GM12878 (cell line): ENCODE measurements around the gene C15orf62.

Experiments used
- BCL11A ChIP-seq: IDR thresholded peaks from 2 replicates; pipeline ENCODE4 v1.6.1; 2011; ENCODE audit warnings: low read depth, low read length
- BHLHE40 ChIP-seq, 2 experiments: fragments of 450-650 bp in 1 of 2; IDR thresholded peaks; 2 replicates each; pipeline ENCODE4 v1.6.1; 2011 to 2017; ENCODE audit warnings: low read depth in 2 of 2, borderline replicate concordance in 1 of 2, improper control_type of control experiment in 1 of 2, low read length in 1 of 2, mild to moderate bottlenecking in 1 of 2
- CEBPB ChIP-seq, 2 experiments: fragments of 150-350 bp in 1 of 2; IDR thresholded peaks; 2 replicates each; pipeline ENCODE4 v1.6.1; 2012 to 2014; ENCODE audit warnings: low read depth in 2 of 2, low read length in 2 of 2, borderline replicate concordance in 1 of 2, inconsistent platforms in 1 of 2
- CREB1 ChIP-seq: IDR thresholded peaks from 2 replicates; pipeline ENCODE4 v1.6.1; 2012; ENCODE audit warnings: low read depth, mild to moderate bottlenecking, inconsistent platforms
- EP300 ChIP-seq, 2 experiments: fragments of 150-350 bp in 1 of 2; IDR thresholded peaks; 2 replicates each; pipeline ENCODE4 v1.6.1; 2011 to 2012; ENCODE audit warnings: low read depth in 2 of 2, low read length in 2 of 2, borderline replicate concordance in 1 of 2, improper control_type of control experiment in 1 of 2, inconsistent platforms in 1 of 2; ENCODE audit not compliant: control insufficient read depth in 1 of 2
- FOS ChIP-seq: IDR thresholded peaks from 3 replicates; pipeline ENCODE4 v1.6.1; 2011; ENCODE audit warnings: borderline replicate concordance; ENCODE audit not compliant: insufficient read length; ENCODE audit errors: extremely low read depth
- NR2C2 ChIP-seq: IDR thresholded peaks from 2 replicates; pipeline ENCODE4 v1.6.1; 2011; ENCODE audit warnings: borderline replicate concordance, low read depth; ENCODE audit not compliant: control insufficient read depth, insufficient read length
- NR2F1 ChIP-seq: fragments of 450-650 bp; conservative IDR thresholded peaks from 2 replicates; pipeline ENCODE4 v1.6.1; 2017; ENCODE audit warnings: mild to moderate bottlenecking
- POLR2A ChIP-seq: IDR thresholded peaks from 2 replicates; pipeline ENCODE4 v1.6.1; 2011; ENCODE audit warnings: low read depth, mild to moderate bottlenecking, low read length
- RAD51 ChIP-seq: fragments of 450-650 bp; IDR thresholded peaks from 2 replicates; pipeline ENCODE4 v1.6.1; 2016; ENCODE audit warnings: moderate library complexity, mild to moderate bottlenecking, inconsistent platforms
- TCF12 ChIP-seq: IDR thresholded peaks from 2 replicates; pipeline ENCODE4 v1.6.1; 2011; ENCODE audit warnings: low read depth, mild to moderate bottlenecking, low read length
- TF ChIP-seq, protein P1 (sequence below), 3 experiments: IDR thresholded peaks in 2 of 3; conservative IDR thresholded peaks in 1 of 3; 2 replicates each; pipeline ENCODE4 v1.5.1; 2011; ENCODE audit warnings: low read depth in 3 of 3, low read length in 3 of 3, mild to moderate bottlenecking in 3 of 3, control low read depth in 2 of 3, moderate library complexity in 2 of 3, inconsistent platforms in 1 of 3, mixed read lengths in 1 of 3; ENCODE audit not compliant: control insufficient read depth in 2 of 3, insufficient read depth in 1 of 3; ENCODE audit errors: extremely low read depth in 1 of 3
- TF ChIP-seq, protein P2 (sequence below): fragments of 450-650 bp; IDR thresholded peaks from 2 replicates; pipeline ENCODE4 v1.6.1; 2016; ENCODE audit warnings: mild to moderate bottlenecking, moderate library complexity, borderline replicate concordance

DNA sequence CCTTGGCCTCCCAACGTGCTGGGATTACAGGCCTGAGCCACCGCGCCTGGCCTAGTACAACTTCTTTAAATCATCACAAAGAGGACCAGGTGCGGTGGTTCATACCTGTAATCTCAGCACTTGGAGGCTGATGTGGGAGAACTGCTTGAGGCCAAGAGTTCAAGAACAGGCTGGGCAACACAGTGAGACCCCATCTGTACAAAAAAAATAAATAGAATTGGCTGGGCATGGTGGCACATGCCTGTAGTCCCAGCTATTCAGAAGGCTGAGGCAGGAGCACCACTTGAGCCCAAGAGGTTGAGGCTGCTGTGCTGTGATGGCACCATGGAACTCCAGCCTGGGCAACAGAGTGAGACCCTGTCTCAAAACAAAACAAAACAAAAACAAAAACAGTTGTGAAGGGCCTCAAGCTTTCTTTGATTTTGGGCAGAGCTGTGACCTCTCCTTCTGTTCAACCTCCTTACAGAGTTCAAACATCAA, 20.6 kb upstream of the C15orf62 start:
- TF ChIP-seq, protein P1, sequence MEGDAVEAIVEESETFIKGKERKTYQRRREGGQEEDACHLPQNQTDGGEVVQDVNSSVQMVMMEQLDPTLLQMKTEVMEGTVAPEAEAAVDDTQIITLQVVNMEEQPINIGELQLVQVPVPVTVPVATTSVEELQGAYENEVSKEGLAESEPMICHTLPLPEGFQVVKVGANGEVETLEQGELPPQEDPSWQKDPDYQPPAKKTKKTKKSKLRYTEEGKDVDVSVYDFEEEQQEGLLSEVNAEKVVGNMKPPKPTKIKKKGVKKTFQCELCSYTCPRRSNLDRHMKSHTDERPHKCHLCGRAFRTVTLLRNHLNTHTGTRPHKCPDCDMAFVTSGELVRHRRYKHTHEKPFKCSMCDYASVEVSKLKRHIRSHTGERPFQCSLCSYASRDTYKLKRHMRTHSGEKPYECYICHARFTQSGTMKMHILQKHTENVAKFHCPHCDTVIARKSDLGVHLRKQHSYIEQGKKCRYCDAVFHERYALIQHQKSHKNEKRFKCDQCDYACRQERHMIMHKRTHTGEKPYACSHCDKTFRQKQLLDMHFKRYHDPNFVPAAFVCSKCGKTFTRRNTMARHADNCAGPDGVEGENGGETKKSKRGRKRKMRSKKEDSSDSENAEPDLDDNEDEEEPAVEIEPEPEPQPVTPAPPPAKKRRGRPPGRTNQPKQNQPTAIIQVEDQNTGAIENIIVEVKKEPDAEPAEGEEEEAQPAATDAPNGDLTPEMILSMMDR (IDR thresholded peaks at IDR 0.05 in 2 of 3, conservative IDR thresholded peaks at IDR 0.05 in 1 of 3; ENCODE audit: control insufficient read depth in 2 of 3, extremely low read depth in 1 of 3, insufficient read depth in 1 of 3, low read depth in 3 of 3, low read length in 3 of 3), result no peak
- TF ChIP-seq CEBPB (IDR thresholded peaks at IDR 0.05; ENCODE audit: borderline replicate concordance in 1 of 2, low read depth in 2 of 2, low read length in 2 of 2) (no peak), EP300 (IDR thresholded peaks at IDR 0.05; ENCODE audit: borderline replicate concordance in 1 of 2, control insufficient read depth in 1 of 2, low read depth in 2 of 2, low read length in 2 of 2) (no peak), NR2C2 (no peak), CREB1 (no peak), FOS (no peak), TCF12 (no peak), BHLHE40 (IDR thresholded peaks at IDR 0.05; ENCODE audit: borderline replicate concordance in 1 of 2, low read depth in 2 of 2, low read length in 1 of 2) (no peak), BCL11A (no peak), POLR2A (no peak), NR2F1 (no peak), RAD51 (no peak)
- TF ChIP-seq, protein P2, sequence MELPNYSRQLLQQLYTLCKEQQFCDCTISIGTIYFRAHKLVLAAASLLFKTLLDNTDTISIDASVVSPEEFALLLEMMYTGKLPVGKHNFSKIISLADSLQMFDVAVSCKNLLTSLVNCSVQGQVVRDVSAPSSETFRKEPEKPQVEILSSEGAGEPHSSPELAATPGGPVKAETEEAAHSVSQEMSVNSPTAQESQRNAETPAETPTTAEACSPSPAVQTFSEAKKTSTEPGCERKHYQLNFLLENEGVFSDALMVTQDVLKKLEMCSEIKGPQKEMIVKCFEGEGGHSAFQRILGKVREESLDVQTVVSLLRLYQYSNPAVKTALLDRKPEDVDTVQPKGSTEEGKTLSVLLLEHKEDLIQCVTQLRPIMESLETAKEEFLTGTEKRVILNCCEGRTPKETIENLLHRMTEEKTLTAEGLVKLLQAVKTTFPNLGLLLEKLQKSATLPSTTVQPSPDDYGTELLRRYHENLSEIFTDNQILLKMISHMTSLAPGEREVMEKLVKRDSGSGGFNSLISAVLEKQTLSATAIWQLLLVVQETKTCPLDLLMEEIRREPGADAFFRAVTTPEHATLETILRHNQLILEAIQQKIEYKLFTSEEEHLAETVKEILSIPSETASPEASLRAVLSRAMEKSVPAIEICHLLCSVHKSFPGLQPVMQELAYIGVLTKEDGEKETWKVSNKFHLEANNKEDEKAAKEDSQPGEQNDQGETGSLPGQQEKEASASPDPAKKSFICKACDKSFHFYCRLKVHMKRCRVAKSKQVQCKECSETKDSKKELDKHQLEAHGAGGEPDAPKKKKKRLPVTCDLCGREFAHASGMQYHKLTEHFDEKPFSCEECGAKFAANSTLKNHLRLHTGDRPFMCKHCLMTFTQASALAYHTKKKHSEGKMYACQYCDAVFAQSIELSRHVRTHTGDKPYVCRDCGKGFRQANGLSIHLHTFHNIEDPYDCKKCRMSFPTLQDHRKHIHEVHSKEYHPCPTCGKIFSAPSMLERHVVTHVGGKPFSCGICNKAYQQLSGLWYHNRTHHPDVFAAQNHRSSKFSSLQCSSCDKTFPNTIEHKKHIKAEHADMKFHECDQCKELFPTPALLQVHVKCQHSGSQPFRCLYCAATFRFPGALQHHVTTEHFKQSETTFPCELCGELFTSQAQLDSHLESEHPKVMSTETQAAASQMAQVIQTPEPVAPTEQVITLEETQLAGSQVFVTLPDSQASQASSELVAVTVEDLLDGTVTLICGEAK, result no peak
